ENCODE data around the gene TAS1R2. TPM values are rescaled to one million over a fixed set of nuclear protein-coding genes. Genes with fewer than 3 reads are reported as not detected.

The TAS1R2 gene
- total RNA-seq, 1 experiment from 2014 or later: not detected

DNA sequence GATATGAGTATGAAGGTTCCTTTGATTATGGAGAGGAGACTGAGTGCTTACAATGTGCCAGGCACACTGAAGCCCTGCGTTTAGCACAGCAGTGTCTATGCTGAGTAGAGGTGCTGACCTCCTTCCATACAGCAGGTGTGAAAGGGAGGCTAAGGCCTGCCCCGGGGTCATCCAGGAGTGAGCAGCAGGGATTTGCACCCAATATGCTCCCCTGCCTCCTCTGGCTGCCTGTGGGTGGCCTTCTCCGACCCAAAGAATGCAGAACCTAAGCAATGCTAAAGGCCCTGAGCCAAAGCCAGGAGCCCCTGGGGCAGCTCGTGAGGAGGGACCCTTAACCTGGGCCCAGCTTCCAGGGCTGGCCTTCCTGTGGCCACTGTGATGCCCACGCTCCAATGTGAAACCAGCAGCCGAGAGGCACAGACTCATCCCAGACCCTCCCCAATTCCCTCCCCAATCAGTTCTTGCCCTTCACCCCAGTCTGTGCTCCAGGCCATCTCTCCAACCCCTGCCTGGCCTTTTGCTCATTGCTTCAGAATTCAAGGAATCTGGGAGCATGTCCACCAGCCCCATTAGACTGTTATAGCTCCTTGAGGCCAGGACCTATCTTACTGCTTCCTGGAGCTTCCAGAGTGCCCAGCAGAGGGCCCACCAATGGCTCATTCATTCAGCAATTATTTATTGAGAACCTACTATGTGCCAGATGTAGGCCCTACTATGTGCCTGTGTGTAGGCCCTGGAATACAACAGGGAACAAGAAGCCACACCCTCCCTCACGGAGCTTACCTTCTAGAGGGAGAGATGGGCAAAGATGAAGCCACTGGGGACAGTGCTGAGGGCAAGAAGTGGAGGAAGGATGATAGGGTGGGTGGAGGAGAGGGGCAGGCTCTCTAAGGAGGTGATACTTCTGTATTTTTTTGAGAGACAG is 53.3 kb downstream of the TAS1R2 start:
- H3K36me3 Mint-ChIP-seq (ENCODE audit: insufficient read depth in 1 of 3, low read depth in 3 of 3): no peaks in the 10 kb centered on the region
- Histone ChIP-seq H3K4me1 (ENCODE audit: insufficient read depth, low read length) (no peaks in the 10 kb centered on the region), H4K8ac (replicated peaks; ENCODE audit: insufficient read length, low read depth, low read length) (no peak overlapping the region), H3K27me3 (ENCODE audit: insufficient read depth, low read length) (no peaks in the 10 kb centered on the region; the same call in 1 of the 2 replicates), H2AK5ac (ENCODE audit: insufficient read length, low read length) (no peak overlapping the region), H3K79me1 (ENCODE audit: insufficient read depth, low read depth, low read length, poor library complexity, severe bottlenecking) (no peaks in the 10 kb centered on the region), H4K91ac (ENCODE audit: insufficient read length, low read depth, low read length) (no peak overlapping the region), H3K9ac (ENCODE audit: extremely low read depth, insufficient read length, low read length) (no peak overlapping the region), H3K79me2 (ENCODE audit: insufficient read depth, low read length) (no peaks in the 10 kb centered on the region), H3T11ph (ENCODE audit: low read length) (no peak overlapping the region), H2BK5ac (ENCODE audit: insufficient read length, low read length) (no peak overlapping the region), H2BK12ac (ENCODE audit: insufficient read length, low read depth, low read length) (no peak overlapping the region), H3K4me2 (ENCODE audit: insufficient read depth, insufficient read length, low read length) (no peak overlapping the region), H2BK15ac (ENCODE audit: low read depth, low read length) (no peak overlapping the region), H2BK20ac (ENCODE audit: low read depth, low read length, poor library complexity, severe bottlenecking) (no peak overlapping the region), H3K9me3 (ENCODE audit: control insufficient read depth, low read depth, low read length) (no peaks in the 10 kb centered on the region), H2AFZ (ENCODE audit: low read length) (no peak overlapping the region), H4K5ac (ENCODE audit: insufficient read length, low read depth, low read length) (no peak overlapping the region), H3K23me2 (ENCODE audit: insufficient read length, low read depth, low read length, poor library complexity, severe bottlenecking) (no peaks in the 10 kb centered on the region), H3K27ac (ENCODE audit: insufficient read length, low read depth, low read length) (no peak overlapping the region), H4K20me1 (ENCODE audit: control insufficient read depth, insufficient read depth, insufficient read length) (no peaks in the 10 kb centered on the region), H3K18ac (ENCODE audit: insufficient read length, low read depth, low read length) (no peak overlapping the region), H3K56ac (ENCODE audit: insufficient read length, low read depth, low read length) (no peak overlapping the region), H3K23ac (ENCODE audit: insufficient read length, low read depth, low read length) (no peak overlapping the region), H2BK120ac (ENCODE audit: low read depth, low read length, poor library complexity, severe bottlenecking) (no peak overlapping the region), H3K14ac (ENCODE audit: insufficient read depth, low read length) (no peak overlapping the region), H3K4ac (ENCODE audit: low read depth, low read length) (no peak overlapping the region)
- no peaks in the 10 kb centered on the region; a peak in 1 of 5 replicates for H3K9me3 Mint-ChIP-seq
- no peak; the same call in 2 of the 3 replicates for TF ChIP-seq CTCF (conservative IDR thresholded peaks at IDR 0.05)
- no peak overlapping the region for H3K27ac Mint-ChIP-seq
- H3K4me3 Mint-ChIP-seq: no peak overlapping the region; a peak in 1 of 5 replicates
- WGBS (ENCODE audit: extremely low coverage, insufficient read length, low lambda C conversion rate): no CpG with 5 or more reads among the region's 7 CpGs
- peaks cover 0 to 25% of the 10 kb centered on the region in 2 experiments; a peak in 3 of 4 replicates for H3K4me1 Mint-ChIP-seq
- H3K27me3 Mint-ChIP-seq (ENCODE audit: low read depth): peaks cover 11% of the 10 kb centered on the region
- no peak for DNase-seq

Measured in H9 (cell line).